ENCODE measurements around the gene RSRP1. TPM values are rescaled to one million over a fixed set of nuclear protein-coding genes. Genes with fewer than 3 reads are reported as not detected.

Gene RSRP1
- total and polyA plus RNA-seq, 2 experiments from 2014 or later = 153 to 160 TPM

DNA sequence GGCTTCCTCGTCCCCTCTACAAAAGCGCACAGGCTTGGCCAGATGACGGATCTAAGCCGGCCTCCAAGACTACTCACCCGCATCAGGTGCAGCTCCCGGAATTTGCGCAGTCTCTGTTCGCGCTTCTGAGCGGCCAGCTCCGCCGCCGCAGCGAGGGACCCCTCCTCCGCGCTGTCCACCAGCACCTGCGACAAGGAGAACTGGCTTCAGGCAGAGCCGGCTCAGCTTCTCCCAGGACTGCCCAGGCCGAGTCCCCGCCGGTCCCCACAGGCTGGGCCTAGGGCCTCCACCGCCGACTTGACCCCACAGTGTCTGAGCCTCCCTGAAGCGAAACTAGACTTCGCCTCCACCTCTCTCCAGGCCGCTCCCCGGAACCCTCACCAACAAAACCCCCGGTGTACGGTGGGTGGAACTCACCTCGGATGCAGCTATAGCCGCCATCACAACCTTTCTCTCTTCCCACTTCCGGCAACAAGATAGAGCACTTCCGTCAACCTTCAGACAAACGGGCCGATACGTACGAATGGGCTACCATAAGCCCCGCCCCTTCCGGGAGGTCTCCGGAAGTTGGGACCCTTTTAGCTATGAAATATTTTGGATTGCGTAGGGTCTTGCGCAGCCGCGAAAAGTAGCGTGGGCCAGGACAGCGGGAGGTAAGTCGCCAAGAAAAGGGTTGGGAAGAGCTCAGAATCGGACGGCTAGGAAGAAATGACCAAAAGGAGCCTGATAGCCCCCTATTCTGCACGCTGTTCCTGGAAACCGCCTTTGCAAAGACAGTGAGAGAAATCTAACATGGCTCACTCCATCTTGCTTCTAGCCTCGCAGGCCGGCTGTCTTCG is 15.0 kb downstream of the RSRP1 start, which contains the start of gene SYF2:
Gene SYF2, minus strand, starts transcription at position 476 of the 839 bp plus-strand sequence. Its CDS starts 35 bp downstream, at position 441.
- Histone ChIP-seq H3K27me3 (no peaks in the 10 kb centered on the region), H3K4me1 (ENCODE audit: insufficient read depth) (peaks cover 5% of the 10 kb centered on the region), H3K79me2 (peaks cover 50% of the 10 kb centered on the region), H3K27ac (peak within 1 kb of the TSS; percentile 95), H3K9me3 (ENCODE audit: low read depth) (no peaks in the 10 kb centered on the region), H3K9me2 (replicated peaks; ENCODE audit: insufficient read depth) (no peaks in the 10 kb centered on the region), H3K36me3 (replicated peaks; ENCODE audit: insufficient read depth, low read depth) (peaks cover 5% of the 10 kb centered on the region), H4K20me1 (ENCODE audit: insufficient read depth, poor library complexity, severe bottlenecking) (no peaks in the 10 kb centered on the region), H3K4me3 (peak within 1 kb of the TSS; percentile 64), H3K4me2 (peak within 1 kb of the TSS; percentile 83), H2AFZ (peak within 1 kb of the TSS; percentile 66)
- peak; percentile 96 for DNase-seq (ENCODE audit: low spot score)
- under 1% methylated on average over 54 of the region's 54 CpGs for WGBS (ENCODE audit: low lambda C conversion rate, missing lambda C conversion rate)
- TF ChIP-seq CTCF (IDR thresholded peaks at IDR 0.05; ENCODE audit: poor library complexity) = no peak
- no peak for TF ChIP-seq EZH2phosphoT487 (IDR thresholded peaks at IDR 0.05; ENCODE audit: low read depth, severe bottlenecking, unreplicated experiment)
- TF ChIP-seq EZH2 (IDR thresholded peaks at IDR 0.05; ENCODE audit: borderline replicate concordance) = no peak

- Histone ChIP-seq H3K79me2 (no peaks in the 10 kb centered on the region), H3K4me1 (ENCODE audit: insufficient read depth) (no peaks in the 10 kb centered on the region), H3K9me2 (replicated peaks; ENCODE audit: insufficient read depth) (no peaks in the 10 kb centered on the region), H3K27ac (no peak overlapping the region), H3K36me3 (replicated peaks; ENCODE audit: insufficient read depth, low read depth) (peaks cover 5% of the 10 kb centered on the region), H3K9me3 (ENCODE audit: low read depth) (no peaks in the 10 kb centered on the region), H3K4me2 (no peak overlapping the region), H3K27me3 (no peaks in the 10 kb centered on the region), H2AFZ (no peak overlapping the region), H3K4me3 (no peak overlapping the region), H4K20me1 (ENCODE audit: insufficient read depth, poor library complexity, severe bottlenecking) (no peaks in the 10 kb centered on the region)
- 84% methylated on average over 3 of the region's 3 CpGs for WGBS (ENCODE audit: low lambda C conversion rate, missing lambda C conversion rate)
- no peak for TF ChIP-seq EZH2phosphoT487 (IDR thresholded peaks at IDR 0.05; ENCODE audit: low read depth, severe bottlenecking, unreplicated experiment)
- no peak for TF ChIP-seq EZH2 (IDR thresholded peaks at IDR 0.05; ENCODE audit: borderline replicate concordance)
- TF ChIP-seq CTCF (IDR thresholded peaks at IDR 0.05; ENCODE audit: poor library complexity) = no peak
- DNase-seq (ENCODE audit: low spot score) = no peak
Observed at GRCh38 chr1:25223471-25223870, 23.8 kb downstream of the RSRP1 start.

GRCh38 chr1:25222606-25223005 is 24.6 kb downstream of the RSRP1 start:
- no peaks in the 10 kb centered on the region for H3K9me2 ChIP-seq (replicated peaks; ENCODE audit: insufficient read depth)
- no peaks in the 10 kb centered on the region for H3K79me2 ChIP-seq
- no peak overlapping the region for H3K4me3 ChIP-seq
- H3K27me3 ChIP-seq = no peaks in the 10 kb centered on the region
- no peak overlapping the region for H3K27ac ChIP-seq
- no peaks in the 10 kb centered on the region for H3K4me1 ChIP-seq (ENCODE audit: insufficient read depth)
- no peak overlapping the region for H3K4me2 ChIP-seq
- TF ChIP-seq CTCF (IDR thresholded peaks at IDR 0.05; ENCODE audit: poor library complexity) = no peak
- TF ChIP-seq EZH2 (IDR thresholded peaks at IDR 0.05; ENCODE audit: borderline replicate concordance) = no peak
- no peak for TF ChIP-seq EZH2phosphoT487 (IDR thresholded peaks at IDR 0.05; ENCODE audit: low read depth, severe bottlenecking, unreplicated experiment)
- DNase-seq (ENCODE audit: low spot score) = no peak
- H3K36me3 ChIP-seq (replicated peaks; ENCODE audit: insufficient read depth, low read depth) = peaks cover 4% of the 10 kb centered on the region
- no peak overlapping the region for H2AFZ ChIP-seq
- H3K9me3 ChIP-seq (ENCODE audit: low read depth) = no peaks in the 10 kb centered on the region
- H4K20me1 ChIP-seq (ENCODE audit: insufficient read depth, poor library complexity, severe bottlenecking) = no peaks in the 10 kb centered on the region
- WGBS (ENCODE audit: low lambda C conversion rate, missing lambda C conversion rate) = 94% methylated on average over 4 of the region's 4 CpGs

Data from hepatocyte (in vitro differentiated cells).